ENCODE measurements around the gene PLEKHA7. TPM values are rescaled to one million over a fixed set of nuclear protein-coding genes. Genes with fewer than 3 reads are reported as not detected.

PLEKHA7 gene
- total RNA-seq, 4 donors from 2014 or later, result 24.1 to 49.3 (median 28.8) TPM

- TF ChIP-seq CTCF (IDR thresholded peaks at IDR 0.05), result no peak
- ATAC-seq (ENCODE audit: low FRiP score), result no peak
- no peak for DNase-seq (ENCODE audit: low spot score)
These were observed 254.2 kb downstream of the PLEKHA7 start for GRCh38 chr11:16759857-16760508.

- no peak for ATAC-seq (ENCODE audit: low FRiP score)
- no peak for DNase-seq (ENCODE audit: low spot score)
- TF ChIP-seq CTCF (IDR thresholded peaks at IDR 0.05), result no peak
These were observed 255.7 kb downstream of the PLEKHA7 start for GRCh38 chr11:16758382-16759024.

- DNase-seq (ENCODE audit: low spot score), result no peak
- no peak for ATAC-seq (ENCODE audit: low FRiP score)
- TF ChIP-seq CTCF (IDR thresholded peaks at IDR 0.05), result no peak
These were observed 263.8 kb downstream of the PLEKHA7 start for GRCh38 chr11:16750417-16750816.

GRCh38 chr11:16749666-16750065 is 264.5 kb downstream of the PLEKHA7 start:
- no peak for TF ChIP-seq CTCF (IDR thresholded peaks at IDR 0.05)
- DNase-seq (ENCODE audit: low spot score), result no peak
- ATAC-seq (ENCODE audit: low FRiP score), result no peak

- no peak for TF ChIP-seq CTCF (IDR thresholded peaks at IDR 0.05)
- DNase-seq (ENCODE audit: low spot score) (no peak), ATAC-seq (ENCODE audit: low FRiP score) (no peak)
These were observed 265.1 kb downstream of the PLEKHA7 start for GRCh38 chr11:16749092-16749491.

GRCh38 chr11:16745950-16746605 is 268.1 kb downstream of the PLEKHA7 start:
- DNase-seq (ENCODE audit: low spot score), result no peak
- TF ChIP-seq CTCF (IDR thresholded peaks at IDR 0.05), result no peak
- ATAC-seq (ENCODE audit: low FRiP score), result no peak

All from omental fat pad (tissue), 4 donors.